Measurements from ENCODE around the gene MICAL2.

DNA sequence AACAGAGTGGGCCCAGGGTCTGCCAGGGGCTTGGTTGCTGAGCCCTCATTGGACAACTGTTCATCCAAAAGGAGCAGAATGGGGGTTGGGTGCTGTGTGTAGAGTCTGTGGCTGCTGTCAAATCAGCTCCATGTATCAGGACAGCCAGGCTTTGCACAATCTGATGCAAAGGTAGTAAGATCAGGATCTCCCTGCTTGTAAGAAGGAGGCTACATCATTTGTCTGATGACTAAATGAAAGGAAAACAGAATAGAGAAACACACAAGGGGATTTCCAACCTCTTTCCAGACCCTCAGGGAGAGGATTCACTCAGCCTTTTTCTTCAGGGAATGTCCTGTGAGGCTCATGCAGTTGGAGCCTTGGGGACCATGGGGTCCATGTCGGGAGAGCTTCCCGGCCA is 7.2 kb downstream of the MICAL2 start:
- no peak for TF ChIP-seq POLR2A (IDR thresholded peaks at IDR 0.05; ENCODE audit: control extremely low read depth in 1 of 2, low read depth in 2 of 2, low read length in 2 of 2)
- no peak for TF ChIP-seq GABPA (IDR thresholded peaks at IDR 0.05; ENCODE audit: borderline replicate concordance, insufficient read depth, low read length)

Data from H1 (cell line).